ENCODE results near the gene THSD8. TPM values are rescaled to one million over a fixed set of nuclear protein-coding genes. Genes with fewer than 3 reads are reported as not detected.

THSD8 gene
- polyA plus RNA-seq, 1 donor from 2014 or later, result not detected

DNA sequence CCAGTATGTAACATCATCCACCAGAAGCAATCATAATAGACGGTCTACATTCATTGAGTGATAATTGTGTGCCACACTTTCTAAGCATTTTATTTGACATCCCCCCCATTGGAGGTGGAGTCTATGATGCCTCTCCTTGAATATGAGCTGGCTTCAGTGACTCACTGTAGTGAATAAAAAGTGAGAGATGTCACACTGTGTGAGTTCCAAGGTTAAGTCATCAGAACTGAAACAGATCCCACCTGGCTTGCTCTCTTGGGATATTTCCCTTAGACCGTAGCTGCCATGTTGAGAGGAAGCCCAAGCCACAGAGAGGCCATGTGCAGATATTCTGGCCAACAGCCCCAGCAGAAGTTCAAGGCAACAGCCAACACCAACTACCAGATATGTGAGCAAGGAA is 19.9 kb downstream of the THSD8 start:
- Histone ChIP-seq H3K36me3 (ENCODE audit: insufficient read depth, low read length) (no peaks in the 10 kb centered on the region), H2AFZ (ENCODE audit: low read depth, low read length) (no peak overlapping the region), H3K9me3 (ENCODE audit: low read length) (no peaks in the 10 kb centered on the region), H3K9ac (ENCODE audit: low read length) (no peak overlapping the region), H3K79me2 (replicated peaks; ENCODE audit: insufficient read depth, low read length) (no peaks in the 10 kb centered on the region), H3K9me2 (ENCODE audit: insufficient read depth, low read length) (no peaks in the 10 kb centered on the region), H3F3A (ENCODE audit: insufficient read depth, low read length, poor library complexity, severe bottlenecking) (no peaks in the 10 kb centered on the region), H3K27ac (ENCODE audit: low read length) (no peak overlapping the region), H4K20me1 (ENCODE audit: insufficient read depth) (no peaks in the 10 kb centered on the region), H3K4me3 (ENCODE audit: low read length) (no peak overlapping the region), H3K4me2 (ENCODE audit: low read length) (no peak overlapping the region), H3K27me3 (ENCODE audit: insufficient read depth, low read depth, low read length) (no peaks in the 10 kb centered on the region)
- TF ChIP-seq, protein P1, sequence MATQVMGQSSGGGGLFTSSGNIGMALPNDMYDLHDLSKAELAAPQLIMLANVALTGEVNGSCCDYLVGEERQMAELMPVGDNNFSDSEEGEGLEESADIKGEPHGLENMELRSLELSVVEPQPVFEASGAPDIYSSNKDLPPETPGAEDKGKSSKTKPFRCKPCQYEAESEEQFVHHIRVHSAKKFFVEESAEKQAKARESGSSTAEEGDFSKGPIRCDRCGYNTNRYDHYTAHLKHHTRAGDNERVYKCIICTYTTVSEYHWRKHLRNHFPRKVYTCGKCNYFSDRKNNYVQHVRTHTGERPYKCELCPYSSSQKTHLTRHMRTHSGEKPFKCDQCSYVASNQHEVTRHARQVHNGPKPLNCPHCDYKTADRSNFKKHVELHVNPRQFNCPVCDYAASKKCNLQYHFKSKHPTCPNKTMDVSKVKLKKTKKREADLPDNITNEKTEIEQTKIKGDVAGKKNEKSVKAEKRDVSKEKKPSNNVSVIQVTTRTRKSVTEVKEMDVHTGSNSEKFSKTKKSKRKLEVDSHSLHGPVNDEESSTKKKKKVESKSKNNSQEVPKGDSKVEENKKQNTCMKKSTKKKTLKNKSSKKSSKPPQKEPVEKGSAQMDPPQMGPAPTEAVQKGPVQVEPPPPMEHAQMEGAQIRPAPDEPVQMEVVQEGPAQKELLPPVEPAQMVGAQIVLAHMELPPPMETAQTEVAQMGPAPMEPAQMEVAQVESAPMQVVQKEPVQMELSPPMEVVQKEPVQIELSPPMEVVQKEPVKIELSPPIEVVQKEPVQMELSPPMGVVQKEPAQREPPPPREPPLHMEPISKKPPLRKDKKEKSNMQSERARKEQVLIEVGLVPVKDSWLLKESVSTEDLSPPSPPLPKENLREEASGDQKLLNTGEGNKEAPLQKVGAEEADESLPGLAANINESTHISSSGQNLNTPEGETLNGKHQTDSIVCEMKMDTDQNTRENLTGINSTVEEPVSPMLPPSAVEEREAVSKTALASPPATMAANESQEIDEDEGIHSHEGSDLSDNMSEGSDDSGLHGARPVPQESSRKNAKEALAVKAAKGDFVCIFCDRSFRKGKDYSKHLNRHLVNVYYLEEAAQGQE (IDR thresholded peaks at IDR 0.05; ENCODE audit: borderline replicate concordance), result no peak
- no peak for TF ChIP-seq EP300 (conservative IDR thresholded peaks at IDR 0.05; ENCODE audit: poor library complexity, severe bottlenecking)
- TF ChIP-seq SMC3 (conservative IDR thresholded peaks at IDR 0.05; ENCODE audit: poor library complexity), result no peak
- no peak for TF ChIP-seq RAD21 (conservative IDR thresholded peaks at IDR 0.05)
- no peak for TF ChIP-seq POLR2AphosphoS5 (IDR thresholded peaks at IDR 0.05)
- no peak for TF ChIP-seq MXI1 (conservative IDR thresholded peaks at IDR 0.05; ENCODE audit: poor library complexity, severe bottlenecking)
- no peak for TF ChIP-seq TAF1 (IDR thresholded peaks at IDR 0.05; ENCODE audit: low read depth)
- TF ChIP-seq EZH2 (IDR thresholded peaks at IDR 0.05; ENCODE audit: borderline replicate concordance, insufficient read depth, low read length, poor library complexity, severe bottlenecking), result no peak
- no peak for TF ChIP-seq CTCF (IDR thresholded peaks at IDR 0.05; ENCODE audit: poor library complexity, severe bottlenecking)

DNA sequence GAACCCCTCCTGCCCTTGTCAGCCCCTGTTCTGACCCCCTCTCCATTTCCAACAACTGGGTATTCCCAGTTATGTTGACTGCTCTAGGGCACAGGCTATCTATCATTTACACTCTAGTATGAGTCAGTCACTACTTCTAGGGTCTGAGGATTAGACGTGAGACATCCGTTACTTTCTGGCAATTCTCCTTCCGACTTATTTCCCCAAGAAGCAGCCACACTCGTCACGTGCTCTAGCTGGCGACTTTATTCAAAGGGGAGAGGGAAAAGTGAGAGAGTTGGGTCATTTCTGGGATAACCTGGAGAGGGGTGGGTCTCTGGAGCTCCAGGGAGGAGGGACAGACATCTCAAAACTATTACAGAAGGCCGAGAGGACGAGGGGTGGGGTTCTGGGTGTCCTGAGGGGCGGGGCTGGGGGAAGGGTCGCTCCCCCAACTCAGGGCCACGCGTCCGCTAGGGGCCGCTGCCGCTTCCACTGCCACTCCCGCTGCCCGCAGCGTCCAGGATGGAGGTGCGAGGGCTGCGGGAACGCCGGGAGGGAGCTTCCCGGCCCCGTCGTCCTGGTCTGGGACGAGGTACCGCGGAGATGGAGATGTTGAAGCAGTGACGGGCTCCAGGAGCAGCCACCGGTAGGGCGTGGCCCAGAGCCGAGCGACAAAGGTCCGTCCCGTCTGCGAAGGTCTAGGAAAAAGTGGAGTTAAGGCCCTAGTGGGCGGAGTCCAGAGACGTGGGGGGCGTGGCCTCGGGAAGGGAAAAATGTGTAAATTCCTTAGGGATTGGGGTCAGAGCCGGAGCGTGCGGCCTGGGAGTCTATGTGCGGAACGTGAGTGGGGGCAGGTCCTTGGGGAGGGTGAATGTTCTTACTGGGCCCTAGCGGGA is 23.6 kb downstream of the THSD8 start:
- Histone ChIP-seq H3K4me3 (ENCODE audit: low read length) (no peak overlapping the region), H3K4me2 (ENCODE audit: low read length) (no peak overlapping the region), H3K27ac (ENCODE audit: low read length) (no peak overlapping the region)

More for the DNA sequence above, 23.6 kb downstream of the THSD8 start:
- no peak for TF ChIP-seq EZH2 (IDR thresholded peaks at IDR 0.05; ENCODE audit: borderline replicate concordance, insufficient read depth, low read length, poor library complexity, severe bottlenecking)
- no peak for TF ChIP-seq SMC3 (conservative IDR thresholded peaks at IDR 0.05; ENCODE audit: poor library complexity)
- no peak for TF ChIP-seq CTCF (IDR thresholded peaks at IDR 0.05; ENCODE audit: poor library complexity, severe bottlenecking)
- no peak for TF ChIP-seq POLR2AphosphoS5 (IDR thresholded peaks at IDR 0.05)
- TF ChIP-seq MXI1 (conservative IDR thresholded peaks at IDR 0.05; ENCODE audit: poor library complexity, severe bottlenecking), result no peak
- no peak for TF ChIP-seq TAF1 (IDR thresholded peaks at IDR 0.05; ENCODE audit: low read depth)
- TF ChIP-seq EP300 (conservative IDR thresholded peaks at IDR 0.05; ENCODE audit: poor library complexity, severe bottlenecking), result no peak
- no peak for TF ChIP-seq RAD21 (conservative IDR thresholded peaks at IDR 0.05)
- TF ChIP-seq, protein P1 (IDR thresholded peaks at IDR 0.05; ENCODE audit: borderline replicate concordance), result no peak
- Histone ChIP-seq H2AFZ (ENCODE audit: low read depth, low read length) (no peak overlapping the region), H3K9me3 (ENCODE audit: low read length) (no peaks in the 10 kb centered on the region), H3K36me3 (ENCODE audit: insufficient read depth, low read length) (no peaks in the 10 kb centered on the region), H3F3A (ENCODE audit: insufficient read depth, low read length, poor library complexity, severe bottlenecking) (no peaks in the 10 kb centered on the region), H3K27me3 (ENCODE audit: insufficient read depth, low read depth, low read length) (peaks cover 6% of the 10 kb centered on the region), H4K20me1 (ENCODE audit: insufficient read depth) (no peaks in the 10 kb centered on the region), H3K79me2 (replicated peaks; ENCODE audit: insufficient read depth, low read length) (no peaks in the 10 kb centered on the region), H3K9ac (ENCODE audit: low read length) (no peak overlapping the region), H3K9me2 (ENCODE audit: insufficient read depth, low read length) (no peaks in the 10 kb centered on the region)
